G401.6 (cell line): ENCODE data around the gene ZNF541.
"Not testable (repeated sequence)": the region's sequence is repeated elsewhere in the genome, so short reads cannot be mapped to it uniquely, and the experiment has no call there.

ENCODE experiments used
- FAIRE-seq: peaks from 2 replicates; lab custom pipeline; 2012; peaks lifted over from hg19 to GRCh38; lab: Jason Lieb, UNC

The ZNF541 gene

DNA sequence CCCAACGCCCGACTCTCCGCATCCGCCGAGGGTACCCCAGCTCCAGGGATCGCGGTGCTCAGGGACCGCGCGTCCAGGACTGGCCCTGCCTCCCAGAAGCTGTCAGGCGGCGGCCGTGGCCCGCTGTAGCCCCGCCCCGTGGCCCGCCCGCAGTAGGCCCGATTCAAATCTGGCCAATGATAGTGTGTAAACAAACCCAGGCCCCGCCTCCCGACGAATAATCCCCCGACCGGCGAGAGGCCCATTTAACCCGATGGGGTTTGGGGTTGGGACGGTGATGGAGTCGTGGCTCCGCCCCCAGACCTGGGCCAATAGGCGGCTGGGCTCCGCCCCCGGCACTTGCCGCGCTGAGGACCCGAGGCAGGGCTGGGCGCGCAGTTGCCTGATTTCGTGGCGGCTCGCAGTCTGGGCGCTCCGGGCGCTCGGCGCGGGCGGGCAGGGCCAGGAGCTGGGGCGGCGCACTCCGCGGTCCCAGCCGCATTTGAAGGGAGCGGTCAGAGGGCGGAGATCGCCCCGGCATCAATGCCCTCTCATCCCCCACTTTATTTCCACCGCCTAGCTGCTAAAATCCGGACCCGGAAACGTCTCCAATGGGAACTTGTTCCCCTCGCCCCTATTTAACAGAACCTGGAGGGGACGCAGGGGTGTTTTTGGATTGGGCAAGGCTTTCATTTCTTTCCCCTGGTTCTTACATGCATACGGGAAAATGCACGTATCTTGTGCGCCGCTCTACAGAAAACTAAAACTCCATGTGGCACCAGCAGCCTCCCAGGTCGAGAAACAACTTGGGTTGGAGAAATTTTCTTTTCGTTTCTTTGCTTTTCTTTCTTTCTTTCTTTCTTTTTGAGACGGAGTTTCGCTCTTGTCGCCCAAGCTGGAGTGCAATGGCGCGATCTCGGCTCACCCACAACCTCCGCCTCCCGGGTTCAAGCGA, 27.6 kb upstream of the ZNF541 start:
- peak; percentile 96 for FAIRE-seq

DNA sequence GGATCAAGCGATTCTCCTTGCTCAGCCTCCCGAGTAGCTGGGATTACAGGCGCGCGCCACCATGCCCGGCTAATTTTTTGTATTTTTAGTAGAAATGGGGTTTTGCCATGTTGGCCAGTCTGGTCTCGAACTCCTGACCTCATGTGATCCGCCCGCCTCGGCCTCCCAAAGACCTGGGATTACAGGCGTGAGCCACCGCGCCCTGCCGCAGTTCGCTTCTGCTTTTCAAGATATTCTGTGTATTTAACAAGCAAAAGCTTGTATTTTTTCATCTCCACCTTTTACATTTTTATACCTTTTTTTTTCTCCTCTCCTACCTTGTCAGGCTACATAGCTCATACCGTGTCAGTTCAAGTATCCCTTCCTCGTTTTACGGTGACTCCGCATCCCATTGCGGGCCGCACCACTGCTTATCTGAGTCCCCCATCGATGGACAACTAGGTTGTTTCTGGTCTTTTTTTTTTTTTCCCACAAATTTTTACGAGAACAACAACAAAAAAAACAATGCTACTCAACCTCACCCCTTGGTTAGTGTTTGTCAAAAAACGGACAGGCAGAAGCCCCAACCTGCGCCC, 26.8 kb upstream of the ZNF541 start:
- not testable (repeated sequence) for FAIRE-seq

DNA sequence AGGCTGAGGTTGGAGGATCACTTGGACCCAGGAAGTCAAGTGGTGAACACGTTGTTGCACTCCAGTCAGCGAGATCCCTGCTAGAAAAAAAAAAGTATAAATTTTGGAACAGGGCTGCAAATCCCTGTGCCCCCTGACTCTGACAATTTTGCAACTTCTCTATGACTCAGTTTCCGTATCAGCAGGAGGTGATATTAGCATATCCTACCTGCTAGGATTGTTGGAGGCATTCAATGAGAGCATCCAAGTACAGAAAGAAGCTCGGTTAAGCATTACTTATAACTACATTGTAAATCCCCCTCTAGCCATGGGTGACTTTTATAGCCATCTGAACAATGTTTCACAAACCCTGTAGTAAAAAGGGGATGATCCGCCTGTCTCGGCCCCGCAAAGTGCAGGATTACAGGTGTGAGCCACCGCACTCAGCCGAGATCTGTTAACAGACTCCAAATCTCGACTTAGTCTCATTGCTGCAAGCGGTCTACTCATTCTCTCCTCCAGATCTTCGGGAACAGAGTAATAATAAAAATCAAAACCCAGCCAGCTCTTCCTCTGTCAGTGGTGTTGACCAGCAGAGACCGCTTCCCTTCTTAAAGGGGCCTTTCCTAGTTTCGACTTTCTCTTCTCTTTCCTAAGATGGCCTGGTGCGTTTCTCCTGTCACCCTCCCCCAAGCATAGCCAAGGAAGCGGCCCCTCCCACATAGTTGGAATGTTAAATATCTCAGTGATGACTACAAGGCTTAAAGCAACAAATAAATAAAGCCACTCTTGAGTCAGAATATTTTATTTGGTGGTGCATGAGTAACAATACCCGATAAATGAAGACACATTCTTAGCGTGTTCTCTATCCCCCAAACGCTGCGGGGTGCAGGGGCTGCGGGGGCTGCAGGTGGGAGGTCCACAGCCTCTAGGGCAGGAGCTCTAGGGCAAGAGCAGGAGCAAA, 25.7 kb upstream of the ZNF541 start:
- peak; percentile 97 for FAIRE-seq

DNA sequence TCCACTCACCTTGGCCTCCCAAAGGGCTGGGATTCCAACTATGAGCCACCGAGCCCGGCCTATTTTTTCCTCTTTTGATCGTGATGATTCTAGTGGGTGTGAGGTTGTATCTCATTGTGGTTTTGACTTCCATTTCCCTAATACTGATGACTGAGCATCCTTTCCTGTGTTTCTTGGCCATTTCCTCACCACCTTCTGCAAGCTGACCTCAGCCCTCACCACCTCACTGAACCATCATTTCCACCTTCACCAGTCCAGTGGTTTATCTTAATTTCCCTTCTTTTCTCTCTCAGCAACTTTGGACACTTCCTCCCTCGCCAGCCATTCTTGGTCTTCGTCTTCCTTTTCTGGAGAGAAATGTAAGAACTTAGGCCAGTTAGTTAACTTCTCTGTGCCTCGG, 23.0 kb upstream of the ZNF541 start:
- no peak for FAIRE-seq

DNA sequence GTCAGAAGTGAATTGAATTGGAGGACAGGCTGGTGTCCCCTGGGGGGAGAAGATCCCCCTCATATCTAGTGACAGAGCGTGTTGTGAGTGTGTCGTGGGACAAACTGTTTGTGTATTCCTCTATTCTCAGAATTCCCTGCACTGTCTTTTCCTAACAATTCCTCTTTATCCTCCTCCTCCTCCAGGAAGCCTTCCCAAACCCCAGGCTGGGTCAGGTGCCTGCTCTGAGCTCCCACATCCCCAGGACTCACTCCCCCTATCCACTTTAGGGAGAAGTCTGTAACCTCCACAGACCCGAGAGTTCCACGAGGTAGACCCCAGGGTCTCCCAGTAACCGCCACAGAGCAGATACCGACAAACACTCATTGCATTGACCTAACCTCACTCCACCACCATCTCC, 20.9 kb upstream of the ZNF541 start:
- no peak for FAIRE-seq

DNA sequence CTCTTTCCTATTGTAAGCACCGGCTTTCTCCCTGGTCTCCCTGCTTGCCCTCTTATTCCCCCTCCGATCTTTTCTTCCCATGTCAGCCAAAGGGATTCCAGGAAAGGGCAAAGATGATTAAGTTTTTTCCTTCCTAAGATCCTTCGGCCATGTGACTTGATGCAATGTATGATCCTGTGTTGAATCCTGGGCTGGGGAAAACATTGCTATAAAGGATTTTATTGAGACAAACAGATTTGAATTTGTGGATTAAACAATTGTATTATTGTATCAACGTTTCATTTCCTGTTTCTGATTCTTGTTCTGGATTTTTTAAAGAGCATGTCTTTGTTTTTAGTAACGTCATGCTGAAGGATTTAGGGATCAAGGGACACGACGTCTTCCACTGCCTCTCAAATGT, 16.9 kb upstream of the ZNF541 start:
- FAIRE-seq, result no peak

DNA sequence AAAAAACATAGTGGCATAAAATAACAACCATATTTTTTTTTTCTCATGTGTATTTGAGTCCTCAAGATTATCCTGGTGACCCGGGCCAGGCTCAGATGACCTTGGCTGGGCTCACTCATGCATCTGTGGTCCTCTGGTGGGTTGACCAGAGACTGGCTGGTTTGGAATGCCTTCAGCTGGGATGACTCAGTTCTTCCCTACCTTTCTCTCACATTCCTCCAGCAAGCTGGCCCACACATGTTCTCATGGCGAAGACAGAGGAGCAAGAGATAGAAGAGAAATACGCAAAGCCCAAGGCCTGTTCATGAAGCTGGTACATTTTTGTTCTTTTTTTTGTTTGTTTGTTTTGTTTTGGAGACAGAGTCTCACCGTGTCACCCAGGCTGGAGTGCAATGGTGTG, 14.3 kb upstream of the ZNF541 start:
- no peak for FAIRE-seq

DNA sequence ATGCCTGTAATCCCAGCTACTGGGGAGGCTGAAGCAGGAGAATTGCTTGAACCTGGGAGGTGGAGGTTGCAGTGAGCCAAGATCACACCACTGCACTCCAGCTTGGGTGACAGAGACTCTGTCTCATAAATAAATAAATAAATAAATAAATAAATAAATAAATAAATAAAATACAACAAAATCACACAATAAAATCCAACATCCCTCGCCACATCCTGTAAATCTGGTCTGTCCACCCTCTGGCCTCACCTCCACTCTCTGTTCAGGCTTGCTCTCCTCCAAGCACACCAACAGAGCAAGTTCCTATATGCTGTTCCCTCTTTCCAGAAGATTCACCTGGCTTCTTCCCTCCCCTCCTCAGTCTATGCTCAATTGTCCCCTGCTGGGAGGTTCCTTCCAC, 10.2 kb upstream of the ZNF541 start:
- FAIRE-seq, result not testable (repeated sequence)

DNA sequence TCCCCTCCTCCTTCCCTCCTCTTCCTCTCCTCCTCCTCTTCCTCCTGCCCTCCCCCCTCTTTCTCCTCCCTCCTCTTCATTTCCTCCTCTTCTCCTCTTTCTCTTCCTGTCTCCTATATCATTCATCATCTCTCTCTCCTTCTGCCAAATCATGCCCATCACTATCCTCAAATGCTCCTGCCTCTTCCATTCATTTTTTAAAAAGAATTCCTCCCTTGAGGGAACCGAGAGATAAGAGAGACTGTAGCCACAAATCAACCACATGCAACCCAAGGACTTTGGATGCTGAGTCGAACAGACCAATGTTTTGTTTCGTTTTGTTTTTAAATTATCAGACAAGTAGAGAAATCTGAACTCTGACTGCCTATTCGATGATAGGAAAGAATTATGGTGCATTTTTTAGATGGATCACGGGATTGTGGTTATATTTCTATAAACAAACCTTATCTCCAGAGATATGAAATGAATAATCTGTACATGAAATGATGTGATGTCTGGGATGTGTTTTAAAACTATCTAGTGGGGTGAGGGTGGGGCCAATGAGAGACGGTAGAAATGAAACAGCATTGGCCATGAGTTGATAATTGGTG, 9.5 kb upstream of the ZNF541 start:
- no peak for FAIRE-seq

DNA sequence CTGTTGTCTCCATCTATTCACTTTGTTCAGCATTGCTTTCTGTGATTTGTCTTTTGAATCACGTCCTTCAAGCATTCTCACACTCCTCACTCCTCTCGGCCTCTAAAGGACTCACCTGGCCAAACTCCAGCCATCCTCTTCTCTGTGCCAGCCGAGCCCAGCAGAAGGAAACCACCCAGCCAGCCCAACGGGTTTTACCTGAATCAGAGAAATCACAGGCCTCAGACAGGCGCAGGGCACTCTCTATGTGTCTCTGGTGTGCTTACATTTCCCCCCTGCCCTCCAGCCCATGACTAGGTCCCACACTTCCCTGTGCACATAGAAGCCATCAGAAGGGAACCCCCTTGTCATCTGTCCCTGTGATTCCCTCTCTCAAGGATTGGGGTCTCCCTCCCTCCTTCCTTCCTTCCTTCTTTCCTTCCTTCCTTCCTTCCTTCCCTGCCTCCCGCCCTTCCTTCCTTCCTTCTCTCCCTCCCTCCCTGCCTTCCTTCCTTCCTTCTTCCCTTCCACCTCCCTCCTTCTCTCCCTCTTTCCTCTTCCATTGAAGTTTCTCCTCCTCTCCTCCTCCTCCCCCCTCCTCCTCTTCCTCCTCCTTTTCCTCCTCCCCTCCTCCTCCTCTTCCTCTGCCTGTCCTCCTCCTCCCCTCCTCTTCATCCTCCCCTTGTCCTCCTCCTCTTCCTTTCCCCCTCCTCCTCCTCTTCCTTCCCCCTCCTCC, 8.8 kb upstream of the ZNF541 start:
- FAIRE-seq, result no peak

DNA sequence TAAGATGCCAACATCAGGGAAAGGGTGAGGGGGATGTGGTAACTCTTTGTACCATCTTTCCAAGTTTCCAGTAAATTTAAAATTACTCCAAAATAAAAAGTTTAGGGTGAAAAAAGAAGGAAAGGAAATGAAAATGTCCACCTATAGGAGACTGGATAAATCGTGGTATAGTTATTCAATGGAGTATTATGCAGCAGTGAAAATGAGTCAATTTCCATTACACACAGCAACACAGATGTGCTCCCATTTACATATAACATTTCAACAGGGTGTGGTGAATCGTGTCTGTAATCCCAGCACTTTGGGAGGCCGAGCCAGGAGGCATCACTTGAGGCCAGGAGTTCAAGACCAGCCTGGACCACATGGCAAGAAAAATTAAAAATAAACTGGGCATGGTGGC, 7.4 kb upstream of the ZNF541 start:
- no peak for FAIRE-seq

DNA sequence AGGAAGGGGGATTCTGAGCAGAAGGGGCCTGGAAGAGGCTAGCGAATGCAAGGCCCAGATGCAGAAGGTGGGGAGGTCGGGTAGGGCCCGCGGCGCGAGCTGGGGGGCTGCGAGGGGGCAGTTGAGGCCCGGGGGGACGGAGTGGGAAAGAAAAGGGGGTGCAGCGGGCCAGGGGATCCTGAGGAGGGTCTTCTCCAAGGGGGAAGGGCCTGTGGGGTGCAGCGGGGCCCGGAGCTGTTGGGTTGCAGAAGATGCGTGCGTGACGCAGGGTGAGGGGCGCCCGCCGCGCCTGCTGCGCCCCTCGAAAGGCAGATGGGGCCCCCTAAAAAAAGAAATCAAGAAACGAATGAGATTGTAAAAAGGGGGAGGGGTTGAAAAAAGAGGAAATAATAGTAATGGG, 313 bp downstream of the ZNF541 start:
- FAIRE-seq, result no peak

DNA sequence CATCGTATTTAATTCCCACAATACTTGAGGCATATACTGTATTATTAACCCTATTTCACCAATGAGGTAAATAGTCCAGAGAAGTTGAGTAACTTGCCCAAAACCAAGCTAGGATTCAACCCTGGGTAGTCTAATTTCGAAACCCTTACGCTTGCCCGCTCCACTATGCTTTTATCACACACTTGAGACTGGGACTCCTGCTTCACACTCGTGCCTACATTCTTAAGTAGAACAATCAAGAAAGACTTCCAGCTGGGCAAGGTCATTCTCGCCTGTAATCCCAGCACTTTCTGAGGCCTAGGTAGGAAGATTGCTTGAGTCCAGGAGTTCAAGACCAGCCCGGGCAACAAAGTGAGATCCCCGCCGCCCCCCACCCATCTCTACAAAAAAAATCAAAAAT, 3.6 kb downstream of the ZNF541 start:
- FAIRE-seq, result no peak

DNA sequence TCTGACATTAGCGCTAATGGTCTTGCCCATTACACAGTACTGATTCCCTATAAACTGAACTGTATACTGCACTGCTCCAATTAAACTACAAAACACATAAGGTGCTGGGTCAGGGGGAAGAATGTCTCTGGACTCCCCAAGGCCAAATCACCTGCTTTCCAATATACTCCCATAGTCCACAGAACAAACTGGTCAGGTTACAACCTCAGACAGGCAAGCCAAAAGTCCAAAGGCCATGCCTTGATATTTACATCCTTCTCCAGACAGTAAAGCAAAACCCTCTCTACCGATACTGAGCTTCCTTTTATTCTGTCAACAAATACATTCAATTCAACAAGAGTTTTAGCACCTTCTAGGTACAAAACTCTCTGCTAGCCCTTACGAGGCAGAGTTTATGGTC, 8.9 kb downstream of the ZNF541 start:
- FAIRE-seq, result no peak

DNA sequence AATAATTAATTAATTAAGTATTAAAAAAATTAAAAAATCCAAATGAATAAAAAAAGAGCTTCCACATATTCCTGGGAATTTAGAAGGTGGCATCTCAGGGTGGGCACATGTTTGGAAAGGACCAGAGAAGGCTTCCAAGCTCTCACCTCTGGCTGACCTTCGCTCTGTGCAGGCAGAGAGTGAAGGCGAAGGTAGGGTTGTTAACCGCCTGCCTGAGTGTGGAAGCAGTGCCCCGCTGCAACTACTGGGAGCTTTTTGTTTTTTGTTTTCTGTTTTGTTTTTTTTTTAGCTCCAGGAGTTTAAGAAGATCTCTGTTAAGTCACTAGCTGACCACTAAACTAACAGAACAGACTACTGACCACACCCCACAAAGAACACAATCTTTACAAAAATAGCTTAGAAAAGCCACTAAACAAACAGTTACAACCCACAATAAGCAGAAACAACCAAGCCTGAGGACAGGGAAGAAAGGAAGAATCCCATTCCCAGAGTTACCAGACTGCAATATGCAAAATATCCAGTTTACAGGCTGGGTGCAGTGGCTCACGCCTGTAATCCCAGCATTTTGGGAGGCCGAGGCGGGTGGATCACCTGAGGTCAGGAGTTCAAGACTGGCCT, 11.4 kb downstream of the ZNF541 start:
- FAIRE-seq, result no peak

DNA sequence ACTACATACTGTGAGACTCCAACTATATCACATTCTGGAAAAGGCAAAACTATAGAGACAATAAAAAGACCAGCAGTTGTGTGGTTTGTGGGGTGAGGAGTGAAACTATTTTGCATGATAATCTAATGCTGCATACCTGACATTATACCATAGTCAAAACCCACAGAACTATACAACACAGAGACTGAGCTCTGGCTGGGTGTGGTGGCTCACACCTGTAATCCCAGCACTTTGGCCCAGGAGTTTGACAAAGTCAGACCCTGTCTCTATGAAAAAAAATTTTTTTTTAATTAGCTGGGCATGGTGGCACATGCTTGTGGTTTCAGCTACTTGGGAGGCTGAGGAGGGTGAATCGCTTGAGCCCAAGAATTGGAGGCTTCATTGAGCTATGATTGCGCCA, 11.9 kb downstream of the ZNF541 start:
- FAIRE-seq, result no peak

DNA sequence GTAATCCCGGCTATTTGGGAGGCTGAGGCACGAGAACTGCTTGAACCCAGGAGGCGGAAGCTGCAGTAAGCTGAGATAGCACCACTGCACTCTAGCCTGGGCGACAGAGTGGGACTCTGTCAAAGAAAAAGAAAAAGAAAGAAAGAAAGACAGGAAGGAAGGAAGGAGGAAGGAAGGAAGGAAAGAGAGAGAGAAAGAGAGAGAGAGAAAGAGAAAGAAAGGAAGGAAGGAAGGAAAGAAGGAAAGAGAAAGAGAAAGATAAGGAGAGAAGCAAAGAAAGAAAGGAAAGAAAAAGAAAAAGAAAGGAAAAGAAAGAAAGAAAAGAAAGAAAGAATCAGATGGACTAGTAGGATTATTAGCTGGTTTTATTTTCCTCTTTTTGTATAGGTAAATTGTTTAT, 22.8 kb downstream of the ZNF541 start:
- no peak for FAIRE-seq

DNA sequence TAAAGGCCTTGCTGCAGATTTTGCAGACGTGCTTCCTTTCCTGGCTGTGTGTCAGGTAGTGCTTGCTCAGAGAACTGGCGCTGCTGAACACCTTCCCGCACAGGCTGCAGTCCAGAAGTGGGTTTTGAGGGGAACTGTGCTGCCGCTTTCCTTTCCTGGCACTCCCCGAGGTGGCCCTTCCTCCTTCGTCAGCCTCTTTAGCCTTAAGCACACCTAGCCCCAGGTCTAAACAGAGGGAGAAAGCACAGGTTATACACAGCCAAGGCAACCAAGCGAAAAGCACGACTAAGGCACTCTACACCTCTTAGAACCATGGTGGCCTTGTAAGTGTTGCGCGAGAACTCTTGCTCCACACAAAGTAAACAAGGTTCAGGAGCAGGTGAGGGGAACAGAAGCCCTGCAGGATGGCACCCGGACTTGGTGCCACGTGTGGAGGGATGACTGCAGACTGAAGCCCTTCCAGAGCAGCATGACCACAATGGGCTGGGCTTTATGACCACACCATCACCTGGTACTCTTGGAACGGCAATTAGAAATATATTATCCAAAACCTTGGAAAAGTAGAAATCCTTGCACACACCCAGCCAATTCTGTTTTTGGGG, 23.6 kb downstream of the ZNF541 start:
- FAIRE-seq, result no peak

DNA sequence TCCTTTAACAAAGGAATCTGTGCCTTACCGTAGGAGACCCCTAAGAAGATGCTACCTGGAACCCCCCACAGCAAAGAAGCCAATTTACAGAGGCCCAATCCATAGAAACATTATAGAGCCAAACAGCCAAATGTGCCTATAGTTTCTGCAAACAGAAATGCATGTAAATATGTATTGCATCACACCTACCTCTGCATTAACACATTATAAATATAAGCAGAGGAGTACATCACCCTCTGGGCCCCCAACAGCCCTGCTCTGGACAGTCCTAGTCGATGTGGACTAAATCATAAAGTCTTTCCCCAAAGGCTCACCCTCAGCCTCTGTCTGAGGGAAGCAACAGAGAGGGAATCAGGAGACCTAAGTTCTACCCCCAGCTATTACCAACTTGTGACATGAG, 25.7 kb downstream of the ZNF541 start:
- no peak for FAIRE-seq

DNA sequence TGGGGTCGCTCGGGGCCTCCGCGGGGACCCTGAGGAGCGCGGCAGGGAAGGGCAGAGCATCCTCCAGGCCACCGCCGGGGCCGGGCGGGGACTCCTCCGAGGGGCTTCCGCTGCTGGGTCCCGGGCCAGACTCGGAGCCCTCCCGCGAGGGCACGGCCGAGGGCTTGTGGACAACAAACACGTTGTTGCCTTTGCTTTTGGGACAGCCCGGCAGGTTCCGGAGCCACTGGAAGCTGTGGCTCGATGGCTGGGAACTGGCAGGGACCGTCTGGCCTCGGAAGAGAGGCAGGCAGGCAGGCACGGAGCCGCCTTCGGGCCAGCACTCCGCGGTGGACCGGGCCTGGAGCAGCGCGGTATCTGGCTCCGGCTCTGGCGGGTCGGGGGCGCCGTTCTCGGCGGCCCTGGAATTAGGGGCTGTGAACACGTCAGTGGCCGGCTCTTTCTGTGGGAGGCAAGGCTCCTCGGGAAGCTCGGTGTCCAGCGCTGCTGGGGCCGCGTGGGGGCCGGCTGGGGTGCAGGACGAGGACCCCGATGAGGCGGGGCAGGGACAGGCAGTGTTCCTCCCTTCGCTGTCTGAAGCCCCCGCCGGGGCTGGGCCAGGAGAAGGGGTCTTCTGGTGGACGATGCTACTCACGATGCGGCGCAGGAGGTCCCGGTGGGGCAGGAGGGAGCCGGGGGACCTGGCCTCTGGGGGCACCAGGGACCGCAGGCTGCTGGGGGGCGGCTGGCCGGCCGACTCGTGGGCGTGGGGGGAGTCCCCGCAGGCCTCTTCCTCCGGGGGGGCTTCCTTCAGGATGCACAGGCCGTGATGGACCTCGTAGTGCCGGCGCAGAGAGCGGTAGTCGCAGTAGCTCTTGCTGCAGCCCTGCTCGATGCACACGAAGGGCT, 27.6 kb downstream of the ZNF541 start:
- FAIRE-seq, result no peak
